Measurements from ENCODE around the gene CALHM2. TPM values are rescaled to one million over a fixed set of nuclear protein-coding genes. Genes with fewer than 3 reads are reported as not detected.

CALHM2 gene
- total and polyA plus RNA-seq, 12 donors, result 3.8 to 56.8 (median 34.9) TPM

DNA sequence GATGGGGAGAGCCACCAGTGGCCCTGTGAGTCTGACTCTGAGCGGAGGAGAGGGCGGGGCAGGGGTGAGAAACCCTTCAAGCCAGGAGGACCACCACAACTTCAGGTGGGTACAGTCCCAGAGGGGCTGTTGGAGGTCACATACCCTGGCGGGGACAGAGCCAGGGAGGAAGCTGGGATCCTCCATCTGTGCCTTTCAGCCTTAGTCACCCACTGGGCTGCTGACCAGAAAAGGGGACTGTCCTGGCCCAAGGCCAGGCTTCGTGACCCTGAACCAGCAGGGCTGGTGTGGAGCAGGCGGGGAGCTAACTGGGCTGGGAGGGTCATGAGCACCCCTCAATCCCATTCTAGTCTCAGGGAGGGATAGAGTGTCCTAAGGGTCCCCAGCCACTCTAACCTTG lies 28.4 kb upstream of the CALHM2 start:
- Histone ChIP-seq H3K27me3 (no peaks in the 10 kb centered on the region), H3K36me3 (replicated peaks in 1 of 2) (no peaks in the 10 kb centered on the region), H3K9me3 (replicated peaks in 1 of 3) (no peaks in the 10 kb centered on the region), H3K27ac (peak overlapping the region in 3 of 5 donors; percentile 13 to 53 (median 16)), H3K4me1 (replicated peaks in 1 of 2) (peaks cover 4 to 12% of the 10 kb centered on the region in 2 donors), H3K4me3 (no peak overlapping the region)
- WGBS, 4 donors, result 42 to 53% (median 48%) methylated on average over 4 to 5 of the region's 5 CpGs
- no peak for TF ChIP-seq POLR2A (IDR thresholded peaks at IDR 0.05)
- TF ChIP-seq, protein P1, sequence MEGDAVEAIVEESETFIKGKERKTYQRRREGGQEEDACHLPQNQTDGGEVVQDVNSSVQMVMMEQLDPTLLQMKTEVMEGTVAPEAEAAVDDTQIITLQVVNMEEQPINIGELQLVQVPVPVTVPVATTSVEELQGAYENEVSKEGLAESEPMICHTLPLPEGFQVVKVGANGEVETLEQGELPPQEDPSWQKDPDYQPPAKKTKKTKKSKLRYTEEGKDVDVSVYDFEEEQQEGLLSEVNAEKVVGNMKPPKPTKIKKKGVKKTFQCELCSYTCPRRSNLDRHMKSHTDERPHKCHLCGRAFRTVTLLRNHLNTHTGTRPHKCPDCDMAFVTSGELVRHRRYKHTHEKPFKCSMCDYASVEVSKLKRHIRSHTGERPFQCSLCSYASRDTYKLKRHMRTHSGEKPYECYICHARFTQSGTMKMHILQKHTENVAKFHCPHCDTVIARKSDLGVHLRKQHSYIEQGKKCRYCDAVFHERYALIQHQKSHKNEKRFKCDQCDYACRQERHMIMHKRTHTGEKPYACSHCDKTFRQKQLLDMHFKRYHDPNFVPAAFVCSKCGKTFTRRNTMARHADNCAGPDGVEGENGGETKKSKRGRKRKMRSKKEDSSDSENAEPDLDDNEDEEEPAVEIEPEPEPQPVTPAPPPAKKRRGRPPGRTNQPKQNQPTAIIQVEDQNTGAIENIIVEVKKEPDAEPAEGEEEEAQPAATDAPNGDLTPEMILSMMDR (IDR thresholded peaks at IDR 0.05), result no peak
- intact Hi-C loops (cut with DNase I), result no loop called here
- peak; percentile 80 to 91 (median 89) for DNase-seq

- no peaks in the 10 kb centered on the region for H3K27me3 ChIP-seq
- H3K9me3 ChIP-seq (replicated peaks in 1 of 3), result no peaks in the 10 kb centered on the region
- 63 to 73% (median 72%) methylated on average over 2 to 7 of the region's 7 CpGs for WGBS, 4 donors
- intact Hi-C loops (cut with DNase I), result no loop called here
- peak within 1 kb of the TSS in 1 of 5 donors; percentile 16 for H3K27ac ChIP-seq
- TF ChIP-seq POLR2A (IDR thresholded peaks at IDR 0.05), result no peak
- TF ChIP-seq, protein P1 (IDR thresholded peaks at IDR 0.05), result no peak
- DNase-seq, result no peak
- no peaks in the 10 kb centered on the region for H3K36me3 ChIP-seq (replicated peaks in 1 of 2)
- no peak within 1 kb of the TSS for H3K4me3 ChIP-seq
- H3K4me1 ChIP-seq (replicated peaks in 1 of 2), result peaks cover 4 to 12% of the 10 kb centered on the region in 2 donors
Measured at GRCh38 chr10:103479135-103479534, 27.0 kb upstream of the CALHM2 start, which contains the start of gene CALHM3. Gene CALHM3 (minus strand): TSS chr10:103479240. CDS start chr10:103479032, 208 bp downstream.

GRCh38 chr10:103478671-103479070 lies 26.5 kb upstream of the CALHM2 start:
- Histone ChIP-seq H3K4me3 (no peak overlapping the region), H3K27me3 (no peaks in the 10 kb centered on the region), H3K4me1 (replicated peaks in 1 of 2) (peaks cover 4 to 12% of the 10 kb centered on the region in 2 donors), H3K27ac (no peak overlapping the region), H3K36me3 (replicated peaks in 1 of 2) (no peaks in the 10 kb centered on the region), H3K9me3 (replicated peaks in 1 of 3) (no peaks in the 10 kb centered on the region)
- WGBS, 4 donors, result 85 to 95% (median 92%) methylated on average over 13 to 22 of the region's 22 CpGs
- intact Hi-C loops (cut with DNase I), result no loop called here
- no peak for DNase-seq
- TF ChIP-seq, protein P1 (IDR thresholded peaks at IDR 0.05), result no peak
- no peak for TF ChIP-seq POLR2A (IDR thresholded peaks at IDR 0.05)

DNA sequence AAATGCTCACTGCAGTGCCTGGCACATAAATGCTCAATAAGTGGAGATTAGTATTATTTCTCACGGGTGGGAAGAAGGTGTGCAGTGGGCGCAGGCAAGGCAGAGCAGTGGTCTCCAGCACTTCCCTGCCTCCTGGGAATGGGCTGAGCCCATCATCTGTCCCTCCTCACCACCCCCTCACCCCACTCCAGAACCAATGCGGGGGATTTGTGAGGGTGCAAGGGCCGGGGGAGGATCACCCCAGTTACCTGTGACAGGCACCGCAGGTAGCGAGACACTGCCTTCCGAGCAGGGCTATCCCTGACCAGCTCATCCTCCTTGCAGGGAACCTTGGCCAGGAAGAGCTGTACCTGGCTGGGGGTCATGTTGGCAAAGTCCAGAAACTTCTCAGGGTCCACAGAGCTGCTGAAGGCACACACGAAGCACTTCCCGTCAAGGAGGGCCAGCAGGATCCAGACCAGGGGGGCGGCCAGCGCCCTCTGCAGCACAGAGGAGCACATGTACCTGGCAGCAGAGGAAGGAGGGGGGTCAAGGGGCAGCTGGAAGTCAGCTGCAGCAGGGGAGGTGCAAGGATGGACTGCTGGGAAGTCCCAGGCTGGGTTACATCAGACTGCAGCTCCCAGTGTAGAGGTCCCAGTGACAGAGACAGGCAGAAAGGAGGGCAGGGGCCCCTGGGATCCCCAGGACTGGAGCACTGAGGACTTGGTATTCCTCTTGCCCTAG lies 24.0 kb upstream of the CALHM2 start:
- no peak for TF ChIP-seq POLR2A (IDR thresholded peaks at IDR 0.05)
- TF ChIP-seq, protein P1 (IDR thresholded peaks at IDR 0.05), result no peak
- Histone ChIP-seq H3K36me3 (replicated peaks in 1 of 2) (no peaks in the 10 kb centered on the region), H3K9me3 (replicated peaks in 1 of 3) (no peaks in the 10 kb centered on the region), H3K4me3 (no peak overlapping the region), H3K27me3 (no peaks in the 10 kb centered on the region), H3K4me1 (replicated peaks in 1 of 2) (peaks cover 4 to 11% of the 10 kb centered on the region in 2 donors), H3K27ac (no peak overlapping the region)
- no peak for DNase-seq
- intact Hi-C loops (cut with DNase I), result no loop called here
- 71 to 81% (median 75%) methylated on average over 5 to 11 of the region's 11 CpGs for WGBS, 4 donors
